MM.1S (cell line): ENCODE measurements around the gene GFRA1.

Experiments used
- DNase-seq: peaks from one replicate; pipeline ENCODE4 v3.0.0-alpha.2; 2015
- H2AFZ ChIP-seq: fragments of 300-600 bp; sonication (generic); 2 replicates; pipeline ENCODE4 v1.6.0; 2016; ENCODE audit warnings: antibody characterized with exemption, low read length
- H3F3A ChIP-seq: fragments of 300-600 bp; sonication (generic); 2 replicates; pipeline ENCODE4 v1.6.1; 2016; ENCODE audit warnings: mild to moderate bottlenecking, antibody characterized with exemption, low read length, moderate library complexity, mixed read lengths; ENCODE audit not compliant: insufficient read depth
- H3K27ac ChIP-seq: fragments of 300-600 bp; sonication (generic); 2 replicates; pipeline ENCODE4 v1.5.1; 2016; ENCODE audit warnings: mild to moderate bottlenecking, low read length
- H3K27me3 ChIP-seq: fragments of 300-600 bp; sonication (generic); replicated peaks from 2 replicates; pipeline ENCODE4 v1.6.0; 2016; ENCODE audit warnings: low read length; ENCODE audit not compliant: insufficient read depth
- H3K36me3 ChIP-seq: fragments of 300-600 bp; sonication (generic); replicated peaks from 2 replicates; pipeline ENCODE4 v1.6.1; 2016; ENCODE audit warnings: mild to moderate bottlenecking, low read length, mixed read lengths; ENCODE audit not compliant: insufficient read depth
- H3K4me1 ChIP-seq: fragments of 300-600 bp; sonication (generic); 2 replicates; pipeline ENCODE4 v1.6.1; 2016; ENCODE audit warnings: low read length, mixed read lengths
- H3K4me2 ChIP-seq: fragments of 300-600 bp; sonication (generic); 2 replicates; pipeline ENCODE4 v1.6.0; 2016; ENCODE audit warnings: low read depth, low read length
- H3K4me3 ChIP-seq: fragments of 300-600 bp; sonication (generic); 2 replicates; pipeline ENCODE4 v1.5.1; 2016; ENCODE audit warnings: low read length, mixed read lengths
- H3K79me2 ChIP-seq: fragments of 300-600 bp; sonication (generic); 2 replicates; pipeline ENCODE4 v1.6.1; 2016; ENCODE audit warnings: mixed run types, low read length, mixed read lengths
- H3K9ac ChIP-seq: fragments of 300-600 bp; sonication (generic); 2 replicates; pipeline ENCODE4 v1.6.1; 2016; ENCODE audit warnings: low read length, mixed read lengths
- H3K9me2 ChIP-seq: fragments of 300-600 bp; sonication (generic); replicated peaks from 2 replicates; pipeline ENCODE4 v1.6.1; 2016; ENCODE audit warnings: mild to moderate bottlenecking, low read length, mixed read lengths; ENCODE audit not compliant: insufficient read depth
- H3K9me3 ChIP-seq: fragments of 300-600 bp; sonication (generic); replicated peaks from 2 replicates; pipeline ENCODE4 v1.6.1; 2016; ENCODE audit warnings: mild to moderate bottlenecking, low read length, mixed read lengths; ENCODE audit not compliant: insufficient read depth
- H4K20me1 ChIP-seq: fragments of 300-600 bp; sonication (generic); 2 replicates; pipeline ENCODE4 v1.6.1; 2016; ENCODE audit warnings: mild to moderate bottlenecking, low read length, moderate library complexity, mixed read lengths; ENCODE audit not compliant: insufficient read depth
- EZH2 ChIP-seq: fragments of 300-600 bp; sonication (generic); optimal IDR thresholded peaks from 2 replicates; pipeline ENCODE3; 2017; ENCODE audit warnings: low read depth, mild to moderate bottlenecking, antibody characterized with exemption, low read length, mixed read lengths
- EZH2phosphoT487 ChIP-seq: fragments of 300-600 bp; sonication (generic); IDR thresholded peaks from 2 replicates; pipeline ENCODE4 v1.6.1; 2018; ENCODE audit warnings: antibody characterized with exemption, low read length
- TF ChIP-seq, protein P1 (sequence below): fragments of 300-600 bp; sonication (generic); IDR thresholded peaks from 2 replicates; pipeline ENCODE4 v1.5.1; 2016; ENCODE audit warnings: antibody characterized with exemption, low read length, mixed read lengths

The GFRA1 gene

DNA sequence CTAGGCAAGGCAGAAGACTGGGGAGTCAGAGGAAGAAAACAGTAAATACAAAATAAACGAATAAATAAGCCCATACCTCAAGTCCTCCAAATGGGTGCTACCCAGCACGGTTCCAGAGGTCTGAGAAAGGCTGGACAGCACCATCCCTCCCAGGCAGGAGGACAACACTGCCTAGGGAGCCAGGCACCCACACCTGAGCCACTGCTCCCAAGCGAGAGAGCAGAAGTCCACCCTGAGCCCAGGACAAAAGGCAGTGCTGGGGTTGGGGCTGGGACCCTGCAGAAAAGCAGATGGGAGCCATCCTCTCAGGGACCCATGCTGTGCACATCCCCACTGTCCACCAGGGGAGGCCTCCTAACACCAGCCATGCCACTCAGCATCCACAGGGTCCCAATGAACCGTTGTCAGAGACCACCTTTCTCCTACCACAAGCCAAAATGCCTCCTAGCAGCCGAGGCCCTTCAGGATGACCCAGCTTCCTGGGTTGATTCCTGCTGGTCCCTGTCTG, 16.2 kb downstream of the GFRA1 start:
- no peaks in the 10 kb centered on the region for H3K9me2 ChIP-seq
- TF ChIP-seq EZH2phosphoT487 (no peak), EZH2 (no peak)
- TF ChIP-seq, protein P1, sequence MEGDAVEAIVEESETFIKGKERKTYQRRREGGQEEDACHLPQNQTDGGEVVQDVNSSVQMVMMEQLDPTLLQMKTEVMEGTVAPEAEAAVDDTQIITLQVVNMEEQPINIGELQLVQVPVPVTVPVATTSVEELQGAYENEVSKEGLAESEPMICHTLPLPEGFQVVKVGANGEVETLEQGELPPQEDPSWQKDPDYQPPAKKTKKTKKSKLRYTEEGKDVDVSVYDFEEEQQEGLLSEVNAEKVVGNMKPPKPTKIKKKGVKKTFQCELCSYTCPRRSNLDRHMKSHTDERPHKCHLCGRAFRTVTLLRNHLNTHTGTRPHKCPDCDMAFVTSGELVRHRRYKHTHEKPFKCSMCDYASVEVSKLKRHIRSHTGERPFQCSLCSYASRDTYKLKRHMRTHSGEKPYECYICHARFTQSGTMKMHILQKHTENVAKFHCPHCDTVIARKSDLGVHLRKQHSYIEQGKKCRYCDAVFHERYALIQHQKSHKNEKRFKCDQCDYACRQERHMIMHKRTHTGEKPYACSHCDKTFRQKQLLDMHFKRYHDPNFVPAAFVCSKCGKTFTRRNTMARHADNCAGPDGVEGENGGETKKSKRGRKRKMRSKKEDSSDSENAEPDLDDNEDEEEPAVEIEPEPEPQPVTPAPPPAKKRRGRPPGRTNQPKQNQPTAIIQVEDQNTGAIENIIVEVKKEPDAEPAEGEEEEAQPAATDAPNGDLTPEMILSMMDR = no peak
- no peaks in the 10 kb centered on the region for H3K9me3 ChIP-seq
- no peak overlapping the region for H3K4me3 ChIP-seq
- DNase-seq = no peak
- H3K27me3 ChIP-seq = no peaks in the 10 kb centered on the region
- H3F3A ChIP-seq = no peaks in the 10 kb centered on the region
- no peak overlapping the region for H3K9ac ChIP-seq
- H2AFZ ChIP-seq = no peak overlapping the region
- no peaks in the 10 kb centered on the region for H3K36me3 ChIP-seq
- H3K27ac ChIP-seq = no peak overlapping the region
- no peaks in the 10 kb centered on the region for H3K79me2 ChIP-seq
- no peak overlapping the region for H3K4me2 ChIP-seq
- no peaks in the 10 kb centered on the region for H4K20me1 ChIP-seq
- no peaks in the 10 kb centered on the region for H3K4me1 ChIP-seq

DNA sequence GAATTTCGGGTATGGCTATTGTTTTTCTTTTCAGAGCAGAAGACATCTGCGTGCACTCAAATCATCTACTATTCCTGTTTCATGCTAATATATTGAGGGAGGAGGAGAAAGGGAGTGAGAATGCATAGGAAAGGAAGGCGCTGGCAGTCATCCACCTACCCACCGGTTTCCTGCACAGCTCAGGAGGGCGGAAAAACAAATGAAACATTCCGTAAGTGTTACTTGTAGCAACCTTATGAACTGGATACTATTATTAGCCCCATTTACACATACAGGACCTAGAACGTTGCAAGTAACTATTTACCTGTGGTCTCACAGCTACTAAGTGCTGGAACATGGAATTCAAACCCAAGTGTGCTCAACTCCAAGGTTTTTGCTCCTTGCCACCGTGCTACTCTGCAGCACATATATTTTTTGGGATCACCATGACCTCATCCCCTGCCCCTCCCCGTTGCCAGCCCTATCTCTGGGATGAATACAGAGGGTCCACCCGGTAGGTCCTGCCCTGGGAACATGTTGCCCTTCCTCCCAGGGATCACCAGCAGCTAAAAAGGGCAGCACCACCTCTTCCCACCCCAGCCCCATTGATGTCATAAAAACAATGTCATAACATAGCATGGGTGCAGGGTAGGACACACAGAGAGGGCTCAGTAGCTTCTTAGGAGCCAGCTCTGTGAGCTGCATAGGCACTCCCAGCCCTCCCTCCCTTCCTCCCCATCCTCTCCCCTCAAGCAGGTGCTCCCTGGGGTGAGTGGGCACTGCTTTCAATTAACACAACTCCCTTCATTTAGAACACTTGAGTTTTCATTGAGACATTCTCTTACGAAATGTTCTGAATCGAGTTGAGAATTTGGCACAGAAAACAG, 16.9 kb downstream of the GFRA1 start:
- H3K27me3 ChIP-seq = no peaks in the 10 kb centered on the region
- H3F3A ChIP-seq = no peaks in the 10 kb centered on the region
- DNase-seq = no peak
- no peaks in the 10 kb centered on the region for H3K79me2 ChIP-seq
- H2AFZ ChIP-seq = no peak overlapping the region
- TF ChIP-seq EZH2 (no peak), EZH2phosphoT487 (no peak)
- TF ChIP-seq, protein P1 = no peak
- no peaks in the 10 kb centered on the region for H4K20me1 ChIP-seq
- no peaks in the 10 kb centered on the region for H3K4me1 ChIP-seq
- H3K9ac ChIP-seq = no peak overlapping the region
- no peak overlapping the region for H3K27ac ChIP-seq
- H3K9me2 ChIP-seq = no peaks in the 10 kb centered on the region
- H3K4me2 ChIP-seq = no peak overlapping the region
- H3K4me3 ChIP-seq = no peak overlapping the region
- no peaks in the 10 kb centered on the region for H3K9me3 ChIP-seq
- no peaks in the 10 kb centered on the region for H3K36me3 ChIP-seq

- Histone ChIP-seq H3K9ac (no peak overlapping the region), H3K9me2 (no peaks in the 10 kb centered on the region), H3K79me2 (no peaks in the 10 kb centered on the region), H3K4me1 (no peaks in the 10 kb centered on the region), H3K36me3 (no peaks in the 10 kb centered on the region), H3K27ac (no peak overlapping the region), H3F3A (no peaks in the 10 kb centered on the region), H3K9me3 (no peaks in the 10 kb centered on the region), H3K4me3 (no peak overlapping the region), H3K27me3 (no peaks in the 10 kb centered on the region), H3K4me2 (no peak overlapping the region), H4K20me1 (no peaks in the 10 kb centered on the region), H2AFZ (no peak overlapping the region)
- peak; percentile 62 for DNase-seq
- TF ChIP-seq EZH2phosphoT487 = no peak
Measured at GRCh38 chr10:116254422-116255155, 18.4 kb downstream of the GFRA1 start.
